Panc1 (cell line): ENCODE data around the gene MTUS2. TPM values are rescaled to one million over a fixed set of nuclear protein-coding genes. Genes with fewer than 3 reads are reported as not detected.

ENCODE experiments used
- ATAC-seq: fragments of 200-7000 bp; cut with Tn5 transposase; 2 replicates; pipeline ENCODE4 v1.9.1; 2020; ENCODE audit warnings: mild to moderate bottlenecking, moderate library complexity
- BruUV-seq: library from RNA; stranded (reverse); fragments of 400-500 nt; replicated peaks from 2 replicates; lab custom pipeline; 2021; lab: Mats Ljungman, UMichigan
- CTCF ChIA-PET: fragments of 300-600 bp; sonication (Branson Sonifier 250); formaldehyde crosslinking; loops from one replicate; lab custom pipeline; 2022; ENCODE audit warnings: antibody characterized with exemption; lab: Charles Lee
- POLR2A ChIA-PET: fragments of 300-600 bp; sonication (Branson Sonifier 250); formaldehyde crosslinking; loops from one replicate; lab custom pipeline; 2022; ENCODE audit warnings: antibody characterized with exemption; lab: Charles Lee
- DNase-seq: peaks from one replicate; pipeline ENCODE4 v3.0.0-alpha.2; 2010; ENCODE audit warnings: low read depth, low spot score
- H3K27ac ChIP-seq: 2 replicates; pipeline ENCODE4 v1.5.1; 2011; ENCODE audit warnings: mild to moderate bottlenecking, low read length, inconsistent platforms
- H3K27me3 ChIP-seq: fragments of 200-500 bp; sonication (Bioruptor generic); 2 replicates; pipeline ENCODE4 v1.6.0; 2014; ENCODE audit warnings: low read length, inconsistent platforms; ENCODE audit not compliant: control insufficient read depth, insufficient read depth
- H3K36me3 ChIP-seq: fragments of 200-500 bp; sonication (Bioruptor generic); 2 replicates; pipeline ENCODE4 v1.5.1; 2014; ENCODE audit warnings: inconsistent platforms, mild to moderate bottlenecking, low read length, moderate library complexity; ENCODE audit not compliant: control insufficient read depth, insufficient read depth
- H3K4me1 ChIP-seq: 2 replicates; pipeline ENCODE4 v1.5.1; 2011; ENCODE audit warnings: inconsistent platforms, mild to moderate bottlenecking, low read length, moderate library complexity; ENCODE audit not compliant: control insufficient read depth, insufficient read depth
- H3K4me3 ChIP-seq, 2 experiments: 2 replicates each; pipeline ENCODE4 v1.5.1; 2011 to 2012; ENCODE audit warnings: low read depth in 2 of 2, low read length in 2 of 2, mild to moderate bottlenecking in 2 of 2, inconsistent platforms in 1 of 2, moderate library complexity in 1 of 2
- H3K9me3 ChIP-seq: fragments of 200-500 bp; sonication (Bioruptor generic); 2 replicates; pipeline ENCODE4 v1.5.1; 2014; ENCODE audit warnings: low read depth, mild to moderate bottlenecking, inconsistent platforms, low read length, moderate library complexity; ENCODE audit not compliant: control insufficient read depth, insufficient read depth
- CTCF ChIP-seq: fragments of 450-650 bp; IDR thresholded peaks from 2 replicates; pipeline ENCODE4 v1.5.1; 2017; ENCODE audit warnings: mild to moderate bottlenecking
- POLR2AphosphoS5 ChIP-seq: IDR thresholded peaks from 2 replicates; pipeline ENCODE4 v1.6.1; 2012; ENCODE audit warnings: mild to moderate bottlenecking, low read depth, low read length, moderate library complexity
- REST ChIP-seq, 2 experiments: IDR thresholded peaks; 2 replicates each; pipeline ENCODE4 v1.6.1; 2011 to 2012; ENCODE audit warnings: low read depth in 2 of 2, control low read depth in 1 of 2, low read length in 1 of 2, mild to moderate bottlenecking in 1 of 2, moderate library complexity in 1 of 2; ENCODE audit not compliant: insufficient read depth in 1 of 2
- SIN3A ChIP-seq: IDR thresholded peaks from 2 replicates; pipeline ENCODE4 v1.6.1; 2012; ENCODE audit warnings: low read depth, mild to moderate bottlenecking, low read length, moderate library complexity, borderline replicate concordance; ENCODE audit not compliant: insufficient read depth
- TCF7L2 ChIP-seq: IDR thresholded peaks from 2 replicates; pipeline ENCODE4 v1.6.1; 2011; ENCODE audit warnings: mild to moderate bottlenecking, low read depth, low read length, inconsistent platforms
- in situ Hi-C: cut with HindIII; loops from 2 replicates; pipeline ENCODE4 v1.10.0; 2016; ENCODE audit warnings: low sequenced_read_pairs, low pct_unique_long_range_greater_than_20kb
- intact Hi-C: fragments of 100-400 bp; cut with micrococcal nuclease; formaldehyde crosslinking; loops from one replicate; pipeline ENCODE4 v1.10.0; 2022; ENCODE audit not compliant: unreplicated experiment
- total RNA-seq: library from RNA; stranded (reverse); gene quantifications from one replicate; pipeline ENCODE4 v1.2.1, GENCODE V29; 2021; ENCODE audit not compliant: unreplicated experiment

Gene MTUS2
- total RNA-seq, 1 experiment from 2014 or later: 0.05 TPM

- H3K27me3 ChIP-seq: no peaks in the 10 kb centered on the region; the same call in 1 of the 2 replicates
- no peak overlapping the region for H3K27ac ChIP-seq
- no peaks in the 10 kb centered on the region for H3K36me3 ChIP-seq
- TF ChIP-seq TCF7L2: no peak
- no peak for TF ChIP-seq POLR2AphosphoS5
- TF ChIP-seq CTCF: no peak
- TF ChIP-seq SIN3A: no peak
- no peak for TF ChIP-seq REST (IDR thresholded peaks at IDR 0.05; ENCODE audit: insufficient read depth in 1 of 2, low read depth in 2 of 2, low read length in 1 of 2)
- H3K4me1 ChIP-seq: no peaks in the 10 kb centered on the region
- POLR2A ChIA-PET: no interaction called here
- intact Hi-C loops (no loop called here), in situ Hi-C loops (no loop called here)
- CTCF ChIA-PET: no interaction called here
- H3K9me3 ChIP-seq: no peaks in the 10 kb centered on the region
- no peak for DNase-seq
- H3K4me3 ChIP-seq: no peak overlapping the region
- no peak for ATAC-seq
- BruUV-seq: no TSS peak
Observed at GRCh38 chr13:29281932-29282495, 461.9 kb downstream of the MTUS2 start.

GRCh38 chr13:29284726-29285125, 464.6 kb downstream of the MTUS2 start:
- H3K27me3 ChIP-seq: no peaks in the 10 kb centered on the region; the same call in 1 of the 2 replicates
- POLR2A ChIA-PET: no interaction called here
- intact Hi-C loops: no loop called here
- CTCF ChIA-PET: no interaction called here
- BruUV-seq: no TSS peak
- no peaks in the 10 kb centered on the region for H3K36me3 ChIP-seq
- ATAC-seq (no peak), DNase-seq (no peak)
- TF ChIP-seq POLR2AphosphoS5: no peak
- no peak for TF ChIP-seq SIN3A
- no peak for TF ChIP-seq REST (IDR thresholded peaks at IDR 0.05; ENCODE audit: insufficient read depth in 1 of 2, low read depth in 2 of 2, low read length in 1 of 2)
- no peak for TF ChIP-seq TCF7L2
- TF ChIP-seq CTCF: no peak; the same call in 1 of the 2 replicates
- no peak overlapping the region for H3K4me3 ChIP-seq
- no peak overlapping the region for H3K27ac ChIP-seq
- in situ Hi-C loops: no loop called here
- no peaks in the 10 kb centered on the region for H3K4me1 ChIP-seq
- H3K9me3 ChIP-seq: no peaks in the 10 kb centered on the region
